HG02763 (cell line): Measurements from ENCODE around the gene SORCS2.
"Not testable (repeated sequence)": the region's sequence is repeated elsewhere in the genome, so short reads cannot be mapped to it uniquely, and the experiment has no call there.

Source experiments
- ATAC-seq: cut with Tn5 transposase; IDR thresholded peaks from one replicate; pipeline ENCODE4 v1.9.1; 2021; ENCODE audit warnings: mild to moderate bottlenecking, moderate library complexity; ENCODE audit not compliant: unreplicated experiment

SORCS2 gene

GRCh38 chr4:7159923-7160322, 32.4 kb upstream of the SORCS2 start:
- ATAC-seq: no peak

DNA sequence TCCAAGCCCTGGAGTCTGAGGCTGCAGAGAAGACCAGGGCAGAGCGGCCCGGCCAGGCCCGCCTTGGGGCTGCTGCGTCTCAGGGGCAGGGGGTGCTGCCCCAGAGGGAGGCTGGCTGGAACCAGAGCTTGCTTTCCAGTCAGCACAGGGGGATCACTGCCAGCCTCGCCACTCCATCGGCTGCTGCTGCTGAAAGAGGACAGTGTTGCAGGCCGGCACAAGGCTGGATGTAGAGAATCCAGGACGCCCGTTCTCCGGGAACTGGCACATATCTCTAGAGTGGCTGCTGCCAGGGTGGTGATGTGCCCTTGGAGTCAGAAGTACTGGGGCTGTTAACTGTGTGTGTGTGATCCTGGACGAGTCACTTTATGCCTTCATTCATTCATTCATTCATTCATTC, 31.9 kb upstream of the SORCS2 start:
- no peak for ATAC-seq

DNA sequence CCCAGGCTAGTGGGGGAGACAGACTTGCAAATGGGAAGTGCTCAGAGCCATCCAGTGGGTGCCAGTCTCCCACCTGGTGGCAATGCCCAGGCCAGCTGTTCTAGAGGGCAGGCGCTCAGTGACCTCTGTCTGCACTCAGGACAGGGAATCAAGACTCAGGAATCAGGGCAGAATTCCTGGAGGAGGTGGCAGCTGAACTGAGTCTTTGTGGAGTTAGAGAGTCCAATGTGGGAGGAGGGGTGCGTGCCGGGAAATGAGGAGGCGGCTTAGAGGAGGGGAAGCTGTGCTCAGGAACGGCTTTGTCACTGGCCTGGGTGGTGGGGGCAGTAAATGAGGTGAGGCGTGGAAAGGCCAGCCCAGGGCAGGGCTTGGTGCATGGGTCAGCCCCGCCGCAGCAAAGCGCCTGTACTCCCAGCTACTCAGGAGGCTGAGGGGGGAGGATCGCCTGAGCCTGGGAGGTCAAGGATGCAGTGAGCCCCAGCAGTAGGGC, 31.3 kb upstream of the SORCS2 start:
- ATAC-seq: no peak

DNA sequence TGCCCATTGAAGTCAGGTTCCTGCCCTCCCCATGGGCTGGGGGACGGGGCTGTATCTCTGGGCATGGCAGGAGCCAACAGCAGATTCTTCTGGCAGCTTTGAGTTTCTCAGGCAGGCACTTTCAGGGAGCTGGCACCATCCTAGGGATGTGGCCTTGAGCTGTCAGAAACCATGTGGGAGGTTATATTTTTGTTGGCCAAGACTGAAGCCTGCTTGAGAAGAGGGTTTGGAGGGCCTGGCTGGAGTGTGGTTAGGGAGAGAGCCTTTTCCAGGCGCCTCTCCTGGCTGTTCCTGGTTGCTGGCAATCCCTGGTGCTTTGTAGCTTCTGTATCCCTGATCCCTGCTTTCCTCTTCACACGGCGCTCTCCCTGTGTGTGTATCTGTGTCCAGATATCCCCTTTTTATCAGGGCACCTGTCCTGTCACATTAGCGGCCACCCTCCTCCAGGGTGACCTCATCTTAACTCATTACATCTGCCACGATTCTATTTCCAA, 30.6 kb upstream of the SORCS2 start:
- no peak for ATAC-seq

DNA sequence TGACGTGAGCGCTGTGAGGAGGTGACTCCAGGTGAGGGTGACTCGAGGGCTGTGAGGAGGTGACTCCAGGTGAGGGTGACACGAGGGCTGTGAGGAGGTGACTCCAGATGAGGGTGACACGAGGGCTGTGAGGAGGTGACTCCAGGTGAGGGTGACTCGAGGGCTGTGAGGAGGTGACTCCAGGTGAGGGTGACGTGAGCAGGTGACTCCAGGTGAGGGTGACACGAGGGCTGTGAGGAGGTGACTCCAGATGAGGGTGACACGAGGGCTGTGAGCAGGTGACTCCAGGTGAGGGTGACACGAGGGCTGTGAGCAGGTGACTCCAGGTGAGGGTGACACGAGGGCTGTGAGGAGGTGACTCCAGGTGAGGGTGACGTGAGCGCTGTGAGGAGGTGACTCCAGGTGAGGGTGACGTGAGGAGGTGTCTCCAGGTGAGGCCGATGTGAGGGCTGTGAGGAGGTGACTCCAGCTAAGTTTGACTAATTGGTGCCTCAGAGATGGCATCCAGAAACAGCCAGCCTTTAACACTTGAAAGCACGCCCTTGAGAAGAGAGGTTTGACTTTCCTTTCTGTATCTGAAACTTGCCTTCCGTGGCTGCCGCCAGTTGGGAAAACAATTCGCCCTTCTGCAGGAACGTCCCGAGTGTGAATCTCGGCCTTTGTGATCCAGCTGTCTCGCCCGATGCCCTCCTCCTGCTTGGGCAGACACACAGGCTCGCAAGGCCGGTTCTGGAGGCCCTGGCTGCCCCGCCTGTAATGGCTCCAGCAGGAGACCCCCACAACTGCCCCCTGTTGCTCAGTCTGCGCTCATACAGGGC, 27.1 kb upstream of the SORCS2 start:
- not testable (repeated sequence) for ATAC-seq

DNA sequence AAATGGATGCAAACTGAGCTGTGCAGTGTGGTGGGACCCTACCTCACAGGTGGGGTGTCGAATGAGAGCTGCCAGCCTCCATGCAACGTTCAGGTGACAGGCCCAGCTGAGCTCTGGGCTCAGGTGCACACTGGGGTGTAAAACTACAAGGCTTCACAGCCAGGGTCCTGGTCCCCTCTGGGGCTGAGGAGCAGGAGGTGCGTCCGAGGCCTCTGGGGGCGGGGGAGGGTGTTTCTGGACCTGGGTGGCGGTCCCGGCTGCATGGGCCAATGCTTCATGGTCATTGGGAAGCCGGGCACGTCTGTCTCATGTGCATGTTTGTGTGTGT, 26.5 kb upstream of the SORCS2 start:
- no peak for ATAC-seq

DNA sequence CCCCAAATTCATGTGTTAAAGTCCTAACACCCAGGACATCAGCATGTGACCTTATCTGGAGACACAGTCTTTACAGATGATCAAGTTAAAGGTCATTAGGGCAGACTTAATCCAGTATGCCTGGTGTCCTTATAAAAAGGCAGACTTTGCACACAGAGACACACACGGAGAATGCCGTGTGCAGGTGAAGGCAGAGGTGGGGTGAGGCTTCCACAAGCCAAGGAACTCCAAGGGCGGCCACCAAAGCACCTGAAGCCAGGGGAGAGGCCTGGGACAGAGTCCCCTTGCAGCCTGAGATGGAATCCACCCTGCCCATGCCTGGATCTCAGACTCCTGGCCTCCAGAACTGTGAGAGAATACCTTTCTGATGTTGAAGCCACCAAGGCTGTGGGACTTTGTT, 26.1 kb upstream of the SORCS2 start:
- no peak for ATAC-seq

- no peak for ATAC-seq
These were observed 25.2 kb upstream of the SORCS2 start for GRCh38 chr4:7166981-7167700.

- ATAC-seq: no peak
These were observed 24.6 kb upstream of the SORCS2 start for GRCh38 chr4:7167706-7168105.

DNA sequence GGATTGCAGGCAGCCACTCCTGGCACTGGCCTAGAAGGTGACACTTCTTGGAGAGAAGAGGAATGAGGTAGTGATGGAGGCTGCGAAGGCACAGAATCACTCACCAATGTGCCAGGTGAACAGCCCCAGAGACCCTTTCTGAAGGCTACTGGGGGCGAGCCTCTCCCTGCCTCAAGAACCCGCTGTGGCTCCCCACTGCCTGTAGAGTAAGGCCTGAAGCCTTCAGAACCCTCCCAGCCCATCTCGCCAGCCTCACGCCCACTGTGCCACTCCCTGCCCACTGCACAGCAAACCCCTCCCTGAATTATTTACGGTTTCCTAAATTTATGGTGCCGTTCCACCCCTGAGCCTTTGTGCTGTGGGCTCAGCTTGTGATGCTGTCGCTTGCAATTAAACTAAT, 24.2 kb upstream of the SORCS2 start:
- no peak for ATAC-seq

GRCh38 chr4:7169134-7169533, 23.2 kb upstream of the SORCS2 start:
- ATAC-seq: no peak

DNA sequence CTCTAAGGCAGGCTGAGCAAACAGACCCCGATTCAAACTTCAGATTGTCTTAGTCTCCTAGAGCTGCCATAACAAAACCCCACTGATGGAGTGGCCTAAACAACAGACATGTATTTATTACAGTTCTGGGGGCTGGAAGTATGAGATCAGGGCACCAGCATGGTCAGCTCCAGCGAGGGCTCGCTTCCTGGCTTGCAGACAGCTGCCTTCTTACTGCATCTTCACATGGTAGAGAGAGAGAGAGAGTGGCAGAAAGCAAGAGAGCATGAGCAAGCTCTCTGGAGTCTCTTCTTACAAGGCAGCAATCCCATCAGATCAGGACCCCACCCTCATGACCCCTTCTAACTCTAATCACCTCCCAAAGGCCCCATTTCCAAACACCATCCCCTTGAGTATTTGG, 22.3 kb upstream of the SORCS2 start:
- ATAC-seq: no peak

- ATAC-seq: no peak
These were observed 21.0 kb upstream of the SORCS2 start for GRCh38 chr4:7171191-7171900.

GRCh38 chr4:7172508-7172907, 19.8 kb upstream of the SORCS2 start:
- no peak for ATAC-seq

GRCh38 chr4:7172946-7173345, 19.4 kb upstream of the SORCS2 start:
- no peak for ATAC-seq

- ATAC-seq: no peak
These were observed 18.4 kb upstream of the SORCS2 start for GRCh38 chr4:7173841-7174449.

DNA sequence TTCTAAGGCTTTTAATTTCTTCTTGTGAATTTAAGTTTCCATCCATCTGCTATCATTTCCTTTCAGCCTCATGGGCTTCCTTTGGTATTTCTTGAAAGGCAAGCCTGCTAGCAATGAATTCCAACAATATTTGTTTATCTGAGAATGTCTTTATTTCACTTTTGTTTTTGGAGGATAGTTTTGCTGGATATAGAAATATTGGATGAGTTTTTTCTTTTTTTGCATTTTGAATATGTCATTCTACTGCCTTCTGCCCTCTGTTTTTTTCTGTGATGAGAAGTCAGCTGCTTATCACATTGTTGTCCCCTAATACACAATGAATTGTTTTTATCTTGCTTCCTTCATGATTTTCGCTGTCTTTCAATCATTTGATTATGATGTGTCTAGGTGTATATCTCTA, 13.2 kb upstream of the SORCS2 start:
- no peak for ATAC-seq

DNA sequence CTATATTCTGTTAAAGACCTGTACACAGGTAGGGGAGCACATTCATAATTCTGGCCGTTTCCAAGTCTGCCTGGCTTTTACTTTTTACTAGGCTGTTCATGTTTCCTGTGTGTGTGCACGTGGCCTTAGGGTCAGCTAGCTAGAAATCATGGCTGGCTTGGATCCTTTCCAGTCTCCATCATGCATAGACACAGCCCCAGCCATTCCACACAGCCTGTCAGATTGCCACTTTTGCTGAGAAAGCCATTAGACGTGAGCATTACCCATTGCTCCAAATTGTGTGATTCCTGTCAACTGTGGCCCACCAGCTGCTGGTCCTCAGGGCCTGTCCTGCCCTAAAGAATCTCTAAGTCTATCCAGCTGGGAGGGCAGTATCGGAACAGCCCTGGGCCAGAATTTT, 11.4 kb upstream of the SORCS2 start:
- no peak for ATAC-seq

GRCh38 chr4:7182616-7183015, 9.7 kb upstream of the SORCS2 start:
- ATAC-seq: no peak

- ATAC-seq: no peak
These were observed 9.2 kb upstream of the SORCS2 start for GRCh38 chr4:7183161-7183560.

GRCh38 chr4:7183780-7184460, 8.4 kb upstream of the SORCS2 start:
- ATAC-seq: no peak
